AG09319 (cell line): Measurements from ENCODE around the gene PIGK.
A peak's percentile ranks its signal among the peaks of the same experiment; 100 is the strongest.
"Not testable (repeated sequence)": the region's sequence is repeated elsewhere in the genome, so short reads cannot be mapped to it uniquely, and the experiment has no call there.

Source experiments
- DNase-seq: peaks from one replicate; pipeline ENCODE4 v3.0.0-alpha.2; 2010; ENCODE audit warnings: low read depth; ENCODE audit errors: extremely low read depth
- TF ChIP-seq, protein P1 (sequence below): IDR thresholded peaks from 2 replicates; pipeline ENCODE4 v1.5.1; 2011; ENCODE audit warnings: low read depth, mild to moderate bottlenecking, inconsistent platforms, low read length, moderate library complexity

The PIGK gene

GRCh38 chr1:77170687-77171086 is 48.5 kb downstream of the PIGK start:
- TF ChIP-seq, protein P1, sequence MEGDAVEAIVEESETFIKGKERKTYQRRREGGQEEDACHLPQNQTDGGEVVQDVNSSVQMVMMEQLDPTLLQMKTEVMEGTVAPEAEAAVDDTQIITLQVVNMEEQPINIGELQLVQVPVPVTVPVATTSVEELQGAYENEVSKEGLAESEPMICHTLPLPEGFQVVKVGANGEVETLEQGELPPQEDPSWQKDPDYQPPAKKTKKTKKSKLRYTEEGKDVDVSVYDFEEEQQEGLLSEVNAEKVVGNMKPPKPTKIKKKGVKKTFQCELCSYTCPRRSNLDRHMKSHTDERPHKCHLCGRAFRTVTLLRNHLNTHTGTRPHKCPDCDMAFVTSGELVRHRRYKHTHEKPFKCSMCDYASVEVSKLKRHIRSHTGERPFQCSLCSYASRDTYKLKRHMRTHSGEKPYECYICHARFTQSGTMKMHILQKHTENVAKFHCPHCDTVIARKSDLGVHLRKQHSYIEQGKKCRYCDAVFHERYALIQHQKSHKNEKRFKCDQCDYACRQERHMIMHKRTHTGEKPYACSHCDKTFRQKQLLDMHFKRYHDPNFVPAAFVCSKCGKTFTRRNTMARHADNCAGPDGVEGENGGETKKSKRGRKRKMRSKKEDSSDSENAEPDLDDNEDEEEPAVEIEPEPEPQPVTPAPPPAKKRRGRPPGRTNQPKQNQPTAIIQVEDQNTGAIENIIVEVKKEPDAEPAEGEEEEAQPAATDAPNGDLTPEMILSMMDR = no peak
- DNase-seq = peak; percentile 43

- no peak for DNase-seq
- TF ChIP-seq, protein P1 = no peak
Measured at GRCh38 chr1:77168358-77168757, 50.9 kb downstream of the PIGK start.

DNA sequence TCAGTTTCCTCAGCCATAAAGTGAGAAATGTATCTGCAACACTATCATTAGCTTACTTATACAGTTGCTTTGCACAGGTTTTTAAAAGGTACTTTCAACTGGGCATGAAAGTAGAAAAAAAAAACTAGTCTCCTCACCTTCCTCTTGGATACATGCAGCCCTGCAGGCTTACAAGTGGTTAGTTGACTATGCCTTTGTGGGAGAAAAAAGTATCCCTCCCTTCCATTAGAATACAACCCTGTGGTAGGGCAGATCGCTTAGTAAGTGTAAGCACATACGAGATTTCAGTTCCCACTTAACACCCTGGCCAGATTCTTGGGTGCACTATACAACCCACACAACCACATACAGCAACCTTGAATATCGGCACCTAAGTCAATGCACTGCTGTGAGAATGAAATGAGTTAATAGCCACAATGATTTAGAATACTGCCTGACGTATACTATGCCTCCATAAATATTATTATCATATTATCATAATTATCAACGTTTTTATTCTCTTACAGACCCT is 54.7 kb downstream of the PIGK start:
- DNase-seq = no peak

DNA sequence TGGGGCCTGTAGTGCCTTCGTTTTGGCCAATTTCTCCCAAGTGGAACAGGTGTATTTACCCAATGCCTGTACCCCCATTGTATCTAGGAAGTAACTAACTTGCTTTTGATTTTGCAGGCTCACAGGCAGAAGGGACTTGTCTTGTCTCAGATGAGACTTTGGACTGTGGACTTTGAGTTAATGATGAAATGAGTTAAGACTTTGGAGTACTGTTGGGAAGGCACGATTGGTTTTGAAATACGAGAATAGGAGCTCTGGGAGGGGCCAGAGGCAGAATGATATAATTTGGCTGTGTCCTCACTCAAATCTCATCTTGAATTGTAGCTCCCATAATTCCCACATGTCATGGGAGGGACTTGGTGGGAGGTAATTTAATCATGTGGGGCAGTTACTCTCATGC is 59.5 kb downstream of the PIGK start:
- not testable (repeated sequence) for DNase-seq

More for the DNA sequence above, 54.7 kb downstream of the PIGK start:
- TF ChIP-seq, protein P1 = no peak

DNA sequence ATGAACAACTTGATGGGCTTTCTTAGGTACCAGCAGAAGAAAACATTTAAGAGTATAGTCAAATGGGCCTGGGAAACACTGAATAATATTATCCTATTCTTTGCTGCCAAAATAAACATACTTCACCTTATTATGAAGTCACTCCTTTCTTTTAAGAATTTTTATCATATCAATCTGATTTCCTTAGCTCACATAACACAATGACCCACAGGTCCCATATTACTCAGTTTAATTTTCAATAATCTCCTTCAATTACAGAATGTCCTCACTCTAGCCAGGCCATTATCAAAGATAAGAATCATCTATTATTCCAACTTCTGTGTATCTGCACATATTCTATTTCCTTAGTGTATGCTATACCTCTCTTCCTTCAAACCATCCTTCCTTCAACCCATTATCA is 63.0 kb downstream of the PIGK start:
- TF ChIP-seq, protein P1 = no peak
- DNase-seq = no peak

DNA sequence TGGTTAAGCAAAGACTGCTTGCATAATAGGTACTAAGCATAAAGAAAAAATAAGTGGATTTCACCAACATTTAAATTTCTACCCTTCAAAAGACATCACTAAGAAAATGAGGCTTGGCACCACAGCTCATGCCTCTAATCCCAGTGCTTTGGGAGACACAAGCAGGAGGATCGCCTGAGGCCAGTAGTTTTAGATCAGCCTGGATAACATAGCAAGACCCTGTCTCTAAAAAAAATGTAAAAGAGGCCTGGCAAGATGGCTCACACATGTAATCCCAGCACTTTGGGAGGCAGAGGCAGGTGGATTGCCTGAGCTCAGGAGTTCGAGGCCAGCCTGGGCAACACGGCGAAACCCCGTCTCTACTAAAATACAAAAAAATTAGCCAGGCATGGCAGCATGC is 73.0 kb downstream of the PIGK start:
- TF ChIP-seq, protein P1 = no peak
- no peak for DNase-seq

DNA sequence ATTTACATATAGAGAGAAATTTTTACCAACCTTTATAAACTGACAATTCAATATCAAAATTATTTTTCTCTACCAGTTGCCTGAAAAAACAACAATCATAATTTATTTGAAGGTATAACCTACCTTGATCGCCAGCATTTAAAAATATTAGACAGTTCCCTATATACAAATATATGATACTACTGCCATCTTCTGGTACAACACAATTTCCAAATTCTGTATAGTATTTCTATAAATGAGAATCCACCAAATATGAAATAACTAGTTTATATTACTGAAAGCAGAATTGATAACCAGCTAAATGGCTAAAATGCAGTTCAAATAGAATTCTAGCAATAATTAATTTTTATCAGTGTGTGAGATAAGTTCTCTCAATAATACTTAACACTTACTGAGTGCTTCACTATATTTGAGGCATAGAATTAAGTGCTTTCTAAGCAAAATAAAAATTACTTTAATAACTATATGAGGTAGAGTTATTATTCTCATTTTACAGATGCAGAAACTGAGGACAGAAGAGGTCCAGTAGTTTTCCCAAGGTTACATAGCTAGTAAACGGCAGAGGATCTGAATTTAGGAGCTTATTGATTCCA is 75.6 kb downstream of the PIGK start:
- TF ChIP-seq, protein P1 = peak; percentile 27
- no peak for DNase-seq

GRCh38 chr1:77139389-77139788 is 79.8 kb downstream of the PIGK start:
- DNase-seq = no peak
- TF ChIP-seq, protein P1 = no peak
